ENCODE results near the gene KCP.

DNA sequence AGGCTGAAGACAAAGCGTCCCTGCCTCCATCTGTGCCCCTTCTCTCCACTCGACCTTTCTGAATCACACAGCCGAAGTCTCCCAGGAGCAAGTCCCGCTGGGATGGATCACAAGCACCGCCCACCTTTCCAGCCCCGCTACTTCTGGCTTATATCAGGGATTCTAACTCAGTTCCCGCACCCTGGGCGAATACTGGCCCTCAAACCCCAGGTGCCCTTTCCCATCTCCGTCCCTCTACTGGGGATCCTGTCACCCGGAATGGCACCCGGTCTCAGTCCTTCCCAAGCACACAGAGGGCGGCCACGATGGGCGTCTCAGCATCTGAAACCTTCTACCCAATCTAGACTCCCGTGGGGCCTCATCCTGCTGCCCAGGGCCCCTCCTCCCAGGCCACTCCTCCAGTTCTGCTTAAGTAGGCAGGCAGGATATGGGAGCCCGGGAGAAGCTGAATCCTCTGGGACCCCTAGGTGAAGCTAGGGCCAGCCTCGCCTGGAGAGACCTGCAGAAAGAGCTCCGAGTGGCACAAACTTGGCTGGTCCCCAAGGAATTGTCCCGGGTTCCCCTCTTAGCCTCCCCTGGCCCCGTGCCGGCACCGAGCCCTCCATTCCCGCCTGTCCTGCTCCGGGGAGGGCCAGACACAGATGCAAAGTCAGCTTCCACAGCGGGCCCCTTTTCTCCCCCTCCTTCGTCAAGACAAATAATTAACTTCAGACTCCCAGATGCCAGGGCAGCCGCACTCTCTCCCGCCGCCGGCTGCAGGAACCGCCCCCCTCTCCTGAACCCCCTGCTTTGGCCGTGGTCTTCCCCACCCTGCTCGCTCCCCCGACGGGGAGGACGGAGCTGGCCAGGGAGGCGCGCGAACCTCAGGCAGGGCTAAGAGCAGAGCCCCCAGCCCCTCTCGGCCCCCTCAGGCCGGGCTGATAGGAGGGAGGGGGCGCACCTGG lies 612 bp downstream of the KCP start:
- TF ChIP-seq, protein P1, sequence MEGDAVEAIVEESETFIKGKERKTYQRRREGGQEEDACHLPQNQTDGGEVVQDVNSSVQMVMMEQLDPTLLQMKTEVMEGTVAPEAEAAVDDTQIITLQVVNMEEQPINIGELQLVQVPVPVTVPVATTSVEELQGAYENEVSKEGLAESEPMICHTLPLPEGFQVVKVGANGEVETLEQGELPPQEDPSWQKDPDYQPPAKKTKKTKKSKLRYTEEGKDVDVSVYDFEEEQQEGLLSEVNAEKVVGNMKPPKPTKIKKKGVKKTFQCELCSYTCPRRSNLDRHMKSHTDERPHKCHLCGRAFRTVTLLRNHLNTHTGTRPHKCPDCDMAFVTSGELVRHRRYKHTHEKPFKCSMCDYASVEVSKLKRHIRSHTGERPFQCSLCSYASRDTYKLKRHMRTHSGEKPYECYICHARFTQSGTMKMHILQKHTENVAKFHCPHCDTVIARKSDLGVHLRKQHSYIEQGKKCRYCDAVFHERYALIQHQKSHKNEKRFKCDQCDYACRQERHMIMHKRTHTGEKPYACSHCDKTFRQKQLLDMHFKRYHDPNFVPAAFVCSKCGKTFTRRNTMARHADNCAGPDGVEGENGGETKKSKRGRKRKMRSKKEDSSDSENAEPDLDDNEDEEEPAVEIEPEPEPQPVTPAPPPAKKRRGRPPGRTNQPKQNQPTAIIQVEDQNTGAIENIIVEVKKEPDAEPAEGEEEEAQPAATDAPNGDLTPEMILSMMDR (IDR thresholded peaks at IDR 0.05; ENCODE audit: low read depth, low read length), result no peak
- no peak for TF ChIP-seq POLR2A (IDR thresholded peaks at IDR 0.05; ENCODE audit: extremely low read depth, insufficient read length)

Data from NB4 (cell line).